ENCODE results near the gene CNIH2. TPM values are rescaled to one million over a fixed set of nuclear protein-coding genes. Genes with fewer than 3 reads are reported as not detected.
"Not testable (repeated sequence)": the region's sequence is repeated elsewhere in the genome, so short reads cannot be mapped to it uniquely, and the experiment has no call there.

The CNIH2 gene
- total RNA-seq, 4 donors from 2014 or later: 0.41 TPM; not detected in 3

- intact Hi-C loops (cut with DNase I; ENCODE audit: low total_unique reads): no loop called here
- no peak overlapping the region for H3K27ac ChIP-seq
- TF ChIP-seq CTCF (IDR thresholded peaks at IDR 0.05): no peak
- 55 to 62% methylated on average over 2 to 3 of the region's 3 CpGs for WGBS, 2 donors (ENCODE audit: low coverage in 1 of 2)
- no peaks in the 10 kb centered on the region for H3K36me3 ChIP-seq
- no peaks in the 10 kb centered on the region for H3K4me1 ChIP-seq
- H3K4me3 ChIP-seq: no peak overlapping the region
- no peak for DNase-seq
- H3K27me3 ChIP-seq: peaks cover 19% of the 10 kb centered on the region
- no peaks in the 10 kb centered on the region for H3K9me3 ChIP-seq
- in situ Hi-C loops (cut with MboI; ENCODE audit: low pct_ligation_motif_present in 1 of 4, low pct_unique_long_range_greater_than_20kb in 1 of 4, low sequenced_read_pairs in 3 of 4): no loop called here
Measured at GRCh38 chr11:66299186-66299585, 21.2 kb downstream of the CNIH2 start.

GRCh38 chr11:66302656-66303055 is 24.7 kb downstream of the CNIH2 start:
- in situ Hi-C loops (cut with MboI; ENCODE audit: low pct_ligation_motif_present in 1 of 4, low pct_unique_long_range_greater_than_20kb in 1 of 4, low sequenced_read_pairs in 3 of 4): loop anchor here in 2 of 4 donors (10.0 kb wide), 2 partner anchors 82 to 92 kb away; no protein-coding TSS in a partner anchor

GRCh38 chr11:66309475-66309874 is 31.5 kb downstream of the CNIH2 start:
- H3K36me3 ChIP-seq: no peaks in the 10 kb centered on the region
- 62% methylated on average over 3 of the region's 3 CpGs; no CpG with 5 or more reads in 1 of the 2 donors for WGBS, 2 donors (ENCODE audit: low coverage in 1 of 2)
- H3K27ac ChIP-seq: no peak overlapping the region
- H3K27me3 ChIP-seq: no peaks in the 10 kb centered on the region
- H3K4me1 ChIP-seq: peaks cover 7 to 17% (median 14%) of the 10 kb centered on the region in 4 donors
- intact Hi-C loops (cut with DNase I; ENCODE audit: low total_unique reads) (no loop called here), in situ Hi-C loops (cut with MboI; ENCODE audit: low pct_ligation_motif_present in 1 of 4, low pct_unique_long_range_greater_than_20kb in 1 of 4, low sequenced_read_pairs in 3 of 4) (loop anchor here in 2 of 4 donors (10.0 kb wide), 2 partner anchors 75 to 85 kb away; no protein-coding TSS in a partner anchor)
- H3K9me3 ChIP-seq: no peaks in the 10 kb centered on the region
- no peak for DNase-seq
- TF ChIP-seq EP300 (IDR thresholded peaks at IDR 0.05; ENCODE audit: low read depth): no peak
- no peak overlapping the region for H3K4me3 ChIP-seq

More at GRCh38 chr11:66302656-66303055, 24.7 kb downstream of the CNIH2 start:
- no peaks in the 10 kb centered on the region for H3K36me3 ChIP-seq
- no peaks in the 10 kb centered on the region for H3K4me1 ChIP-seq
- H3K9me3 ChIP-seq: no peaks in the 10 kb centered on the region
- no peak overlapping the region for H3K4me3 ChIP-seq
- 77 to 84% methylated on average over 5 to 12 of the region's 12 CpGs for WGBS, 2 donors (ENCODE audit: low coverage in 1 of 2)
- DNase-seq: no peak
- H3K27ac ChIP-seq: no peak overlapping the region
- no peaks in the 10 kb centered on the region for H3K27me3 ChIP-seq
- intact Hi-C loops (cut with DNase I; ENCODE audit: low total_unique reads): no loop called here
- TF ChIP-seq EP300 (IDR thresholded peaks at IDR 0.05; ENCODE audit: low read depth): no peak

- no peak overlapping the region for H3K27ac ChIP-seq
- in situ Hi-C loops (cut with MboI; ENCODE audit: low pct_ligation_motif_present in 1 of 4, low pct_unique_long_range_greater_than_20kb in 1 of 4, low sequenced_read_pairs in 3 of 4): no loop called here
- WGBS, 2 donors (ENCODE audit: low coverage in 1 of 2): 74 to 86% methylated on average over 1 to 8 of the region's 8 CpGs
- DNase-seq: no peak
- H3K4me3 ChIP-seq: no peak overlapping the region
- TF ChIP-seq CTCF (IDR thresholded peaks at IDR 0.05) (no peak), POLR2AphosphoS5 (IDR thresholded peaks at IDR 0.05) (no peak), POLR2A (IDR thresholded peaks at IDR 0.05) (no peak), EP300 (IDR thresholded peaks at IDR 0.05; ENCODE audit: low read depth) (no peak)
- no peaks in the 10 kb centered on the region for H3K27me3 ChIP-seq
- no peaks in the 10 kb centered on the region for H3K36me3 ChIP-seq
- intact Hi-C loops (cut with DNase I; ENCODE audit: low total_unique reads): loop anchor here (2.0 kb wide), 1 partner anchor 18 kb away; no protein-coding TSS in a partner anchor
- H3K4me1 ChIP-seq: peaks cover 7 to 17% (median 14%) of the 10 kb centered on the region in 4 donors
- no peaks in the 10 kb centered on the region for H3K9me3 ChIP-seq
Measured at GRCh38 chr11:66310324-66310723, 32.3 kb downstream of the CNIH2 start.

GRCh38 chr11:66310803-66311440 is 32.9 kb downstream of the CNIH2 start:
- H3K27me3 ChIP-seq; H3K4me3 ChIP-seq; H3K9me3 ChIP-seq; DNase-seq; H3K36me3 ChIP-seq; in situ Hi-C loops (cut with MboI; ENCODE audit: low pct_ligation_motif_present in 1 of 4, low pct_unique_long_range_greater_than_20kb in 1 of 4, low sequenced_read_pairs in 3 of 4): not testable (repeated sequence)
- H3K4me1 ChIP-seq: peaks cover 7 to 19% (median 14%) of the 10 kb centered on the region in 4 donors
- 82% methylated on average over 12 to 18 of the region's 18 CpGs for WGBS, 2 donors (ENCODE audit: low coverage in 1 of 2)
- peak overlapping the region in 2 of 4 donors; percentile 92 to 95 for H3K27ac ChIP-seq
- intact Hi-C loops (cut with DNase I; ENCODE audit: low total_unique reads): loop anchor here (2.0 kb wide), 1 partner anchor 18 kb away; no protein-coding TSS in a partner anchor
